Measurements from ENCODE around the gene FBN1. TPM values are rescaled to one million over a fixed set of nuclear protein-coding genes. Genes with fewer than 3 reads are reported as not detected.

The FBN1 gene
- total RNA-seq, 1 experiment from 2014 or later, result 6.7 TPM

- intact Hi-C loops (cut with micrococcal nuclease), result no loop called here
- Histone ChIP-seq H3K4me2 (ENCODE audit: low read length) (no peak overlapping the region), H3K9me2 (replicated peaks; ENCODE audit: low read length) (no peaks in the 10 kb centered on the region), H3K36me3 (ENCODE audit: low read depth, low read length) (no peaks in the 10 kb centered on the region), H4K20me1 (ENCODE audit: low read length) (no peaks in the 10 kb centered on the region), H3K27me3 (ENCODE audit: low read length) (no peaks in the 10 kb centered on the region), H3F3A (ENCODE audit: low read length, unreplicated experiment) (no peaks in the 10 kb centered on the region), H3K4me3 (ENCODE audit: low read length) (no peak overlapping the region), H2AFZ (ENCODE audit: low read length) (no peak overlapping the region), H3K9ac (ENCODE audit: low read length) (no peak overlapping the region), H3K9me3 (ENCODE audit: low read length) (no peaks in the 10 kb centered on the region), H3K4me1 (ENCODE audit: insufficient read depth, low read length) (no peaks in the 10 kb centered on the region), H3K79me2 (ENCODE audit: low read length) (no peaks in the 10 kb centered on the region), H3K27ac (ENCODE audit: low read length) (no peak overlapping the region)
- BruUV-seq (replicated peaks), result no TSS peak
- ChIA-PET POLR2A (ENCODE audit: unreplicated experiment) (no interaction called here), CTCF (no interaction called here)
- ATAC-seq (no peak), DNase-seq (no peak)
- TF ChIP-seq EZH2phosphoT487 (IDR thresholded peaks at IDR 0.05; ENCODE audit: borderline replicate concordance, low read length) (no peak), EZH2 (IDR thresholded peaks at IDR 0.05; ENCODE audit: low read length, unreplicated experiment) (no peak), CTCF (conservative IDR thresholded peaks at IDR 0.05; ENCODE audit: low read depth, low read length) (no peak)
Measured at GRCh38 chr15:48654801-48655200, 9.3 kb upstream of the FBN1 start.

- no peak overlapping the region for H3K9ac ChIP-seq (ENCODE audit: low read length)
- H3K27ac ChIP-seq (ENCODE audit: low read length), result no peak overlapping the region
- no peak overlapping the region for H3K4me2 ChIP-seq (ENCODE audit: low read length)
- intact Hi-C loops (cut with micrococcal nuclease), result no loop called here
- no peaks in the 10 kb centered on the region for H3K4me1 ChIP-seq (ENCODE audit: insufficient read depth, low read length)
- no TSS peak for BruUV-seq (replicated peaks)
- H3K9me3 ChIP-seq (ENCODE audit: low read length), result no peaks in the 10 kb centered on the region
- CTCF ChIA-PET, result interaction anchor here (0.6 kb wide), 1 partner anchor 302 kb away, joined by 3 read pairs; no protein-coding TSS in a partner anchor
- TF ChIP-seq EZH2 (IDR thresholded peaks at IDR 0.05; ENCODE audit: low read length, unreplicated experiment) (no peak), EZH2phosphoT487 (IDR thresholded peaks at IDR 0.05; ENCODE audit: borderline replicate concordance, low read length) (no peak)
- ATAC-seq, result no peak
- no peaks in the 10 kb centered on the region for H3F3A ChIP-seq (ENCODE audit: low read length, unreplicated experiment)
- POLR2A ChIA-PET (ENCODE audit: unreplicated experiment), result no interaction called here
- no peaks in the 10 kb centered on the region for H3K9me2 ChIP-seq (replicated peaks; ENCODE audit: low read length)
- no peak for DNase-seq
- no peaks in the 10 kb centered on the region for H4K20me1 ChIP-seq (ENCODE audit: low read length)
- no peaks in the 10 kb centered on the region for H3K36me3 ChIP-seq (ENCODE audit: low read depth, low read length)
- H3K79me2 ChIP-seq (ENCODE audit: low read length), result no peaks in the 10 kb centered on the region
- H2AFZ ChIP-seq (ENCODE audit: low read length), result no peak overlapping the region
- no peak overlapping the region for H3K4me3 ChIP-seq (ENCODE audit: low read length)
- no peaks in the 10 kb centered on the region for H3K27me3 ChIP-seq (ENCODE audit: low read length)
Measured at GRCh38 chr15:48653913-48654670, 8.6 kb upstream of the FBN1 start.

- ChIA-PET CTCF (interaction anchor here (0.6 kb wide), 1 partner anchor 301 kb away, joined by 3 read pairs; no protein-coding TSS in a partner anchor), POLR2A (ENCODE audit: unreplicated experiment) (no interaction called here)
- BruUV-seq (replicated peaks), result no TSS peak
- ATAC-seq (no peak), DNase-seq (no peak)
- H2AFZ ChIP-seq (ENCODE audit: low read length), result no peak overlapping the region
- H3K4me3 ChIP-seq (ENCODE audit: low read length), result no peak overlapping the region
- H3K9ac ChIP-seq (ENCODE audit: low read length), result no peak overlapping the region
- no peaks in the 10 kb centered on the region for H3F3A ChIP-seq (ENCODE audit: low read length, unreplicated experiment)
- no peak overlapping the region for H3K27ac ChIP-seq (ENCODE audit: low read length)
- H3K4me2 ChIP-seq (ENCODE audit: low read length), result no peak overlapping the region
- H3K4me1 ChIP-seq (ENCODE audit: insufficient read depth, low read length), result no peaks in the 10 kb centered on the region
- no peaks in the 10 kb centered on the region for H4K20me1 ChIP-seq (ENCODE audit: low read length)
- no peaks in the 10 kb centered on the region for H3K36me3 ChIP-seq (ENCODE audit: low read depth, low read length)
- H3K79me2 ChIP-seq (ENCODE audit: low read length), result no peaks in the 10 kb centered on the region
- H3K9me2 ChIP-seq (replicated peaks; ENCODE audit: low read length), result no peaks in the 10 kb centered on the region
- intact Hi-C loops (cut with micrococcal nuclease), result no loop called here
- no peaks in the 10 kb centered on the region for H3K9me3 ChIP-seq (ENCODE audit: low read length)
- H3K27me3 ChIP-seq (ENCODE audit: low read length), result no peaks in the 10 kb centered on the region
- TF ChIP-seq CTCF (conservative IDR thresholded peaks at IDR 0.05; ENCODE audit: low read depth, low read length), result no peak
- no peak for TF ChIP-seq EZH2 (IDR thresholded peaks at IDR 0.05; ENCODE audit: low read length, unreplicated experiment)
Measured at GRCh38 chr15:48653216-48653615, 7.7 kb upstream of the FBN1 start.
